Measurements from ENCODE around the gene LIAS.
"Not testable (repeated sequence)": the region's sequence is repeated elsewhere in the genome, so short reads cannot be mapped to it uniquely, and the experiment has no call there.

LIAS gene

DNA sequence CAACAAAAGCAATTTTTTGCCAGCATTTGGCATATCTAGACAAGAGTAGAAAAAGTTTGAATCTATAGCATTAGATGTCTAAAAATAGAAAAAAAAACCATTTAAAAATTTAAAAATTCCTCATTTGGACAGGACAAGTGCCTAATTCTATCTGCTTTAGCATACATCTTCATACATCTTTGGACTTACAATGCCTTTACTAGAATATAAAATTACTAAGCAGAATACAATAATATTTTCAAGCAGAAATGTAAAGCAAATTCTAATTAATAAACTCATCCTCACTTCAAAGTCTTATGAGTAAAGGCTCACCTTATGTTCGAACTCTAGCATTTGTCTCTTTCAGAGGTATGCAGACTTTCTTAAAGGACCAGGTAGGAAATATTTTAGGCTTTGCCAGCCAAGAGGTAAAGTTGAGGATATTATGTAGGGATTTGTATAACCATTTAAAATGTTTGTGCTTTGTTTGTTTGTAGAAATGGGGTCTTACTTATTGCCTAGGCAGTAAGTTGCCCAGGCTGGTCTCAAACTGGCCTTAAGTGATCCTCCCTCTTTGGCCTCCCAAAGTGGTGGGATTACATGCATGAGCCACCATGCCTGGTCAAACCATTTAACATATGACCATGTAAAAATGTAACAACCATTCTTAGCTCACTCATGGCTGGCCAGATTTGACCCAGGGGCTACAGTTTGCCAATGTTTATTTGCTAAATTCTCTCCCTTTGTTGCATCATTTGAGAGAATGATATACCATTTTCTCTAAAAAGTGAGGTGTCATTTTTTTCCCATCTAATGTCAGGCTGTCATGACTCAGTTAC lies 39.3 kb downstream of the LIAS start:
- no peak overlapping the region for H3K27ac ChIP-seq (ENCODE audit: insufficient read depth, low read depth, low read length, poor library complexity, severe bottlenecking)
- WGBS, 2 experiments: 92 to 100% methylated on average over 1 of the region's 1 CpG
- no peaks in the 10 kb centered on the region for H3K4me1 ChIP-seq (ENCODE audit: control insufficient read depth, insufficient read depth, low read length)

DNA sequence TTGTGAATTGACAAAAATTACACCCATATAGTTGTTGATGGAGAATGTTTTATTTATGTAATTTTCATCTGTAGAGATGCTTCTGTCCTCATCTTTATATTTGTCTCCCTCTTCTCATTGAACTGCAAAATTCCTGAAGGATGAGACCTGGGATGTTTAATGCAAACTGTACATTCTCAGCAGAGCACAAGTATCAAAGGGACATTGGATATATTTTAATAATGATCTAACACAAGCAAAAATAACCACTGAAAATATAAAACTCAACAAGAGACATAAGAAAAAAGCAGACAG lies 39.8 kb downstream of the LIAS start:
- H3K27me3 ChIP-seq (ENCODE audit: control insufficient read depth, insufficient read depth, low read length, poor library complexity, severe bottlenecking): no peaks in the 10 kb centered on the region
- H3K9me3 ChIP-seq (ENCODE audit: control insufficient read depth, low read length): no peaks in the 10 kb centered on the region
- H3K4me1 ChIP-seq (ENCODE audit: control insufficient read depth, insufficient read depth, low read length): no peaks in the 10 kb centered on the region
- H3K27ac ChIP-seq (ENCODE audit: insufficient read depth, low read depth, low read length, poor library complexity, severe bottlenecking): no peak overlapping the region
- no peak overlapping the region for H3K4me3 ChIP-seq (ENCODE audit: insufficient read depth, low read depth, low read length)
- peaks cover 28% of the 10 kb centered on the region for H3K36me3 ChIP-seq (ENCODE audit: control insufficient read depth, insufficient read depth, low read length)

More for the DNA sequence above, 39.3 kb downstream of the LIAS start:
- Histone ChIP-seq H3K9me3 (ENCODE audit: control insufficient read depth, low read length) (no peaks in the 10 kb centered on the region), H3K4me3 (ENCODE audit: insufficient read depth, low read depth, low read length) (no peak overlapping the region), H3K36me3 (ENCODE audit: control insufficient read depth, insufficient read depth, low read length) (peaks cover 22% of the 10 kb centered on the region), H3K27me3 (ENCODE audit: control insufficient read depth, insufficient read depth, low read length, poor library complexity, severe bottlenecking) (no peaks in the 10 kb centered on the region)

DNA sequence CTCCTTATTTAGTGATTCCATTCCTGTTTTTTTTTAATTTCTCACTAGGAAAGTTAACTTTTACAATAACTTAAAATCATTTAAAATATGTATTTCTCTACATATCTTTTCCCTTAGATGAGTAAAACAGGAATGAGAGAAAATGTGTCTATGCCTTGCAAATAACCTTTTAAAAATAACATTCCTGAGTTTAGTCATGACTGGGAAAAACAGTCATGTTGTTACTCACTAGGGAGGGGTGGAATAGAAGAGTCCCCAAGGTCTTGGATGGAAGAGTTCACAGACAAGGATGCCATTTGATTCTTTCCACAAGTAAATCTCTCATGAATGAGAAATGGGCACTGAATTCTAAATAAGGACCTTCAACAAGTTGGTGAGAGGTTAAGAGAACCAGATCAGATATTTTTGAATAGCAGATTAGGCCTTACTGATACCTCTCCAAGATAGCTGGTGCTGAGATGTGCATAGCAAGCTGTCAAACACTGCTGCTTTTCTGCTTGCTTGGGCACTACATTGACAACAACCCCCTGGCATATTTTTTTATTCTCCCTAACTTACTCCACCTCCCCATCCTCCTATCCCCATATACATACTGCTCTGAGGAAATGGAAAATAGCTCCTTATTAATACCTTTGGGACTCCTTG lies 43.3 kb downstream of the LIAS start:
- Histone ChIP-seq H3K9me3 (ENCODE audit: control insufficient read depth, low read length) (no peaks in the 10 kb centered on the region), H3K27me3 (ENCODE audit: control insufficient read depth, insufficient read depth, low read length, poor library complexity, severe bottlenecking) (no peaks in the 10 kb centered on the region), H3K36me3 (ENCODE audit: control insufficient read depth, insufficient read depth, low read length) (peaks cover 51% of the 10 kb centered on the region), H3K27ac (ENCODE audit: insufficient read depth, low read depth, low read length, poor library complexity, severe bottlenecking) (no peak overlapping the region), H3K4me1 (ENCODE audit: control insufficient read depth, insufficient read depth, low read length) (no peaks in the 10 kb centered on the region), H3K4me3 (ENCODE audit: insufficient read depth, low read depth, low read length) (no peak overlapping the region)

DNA sequence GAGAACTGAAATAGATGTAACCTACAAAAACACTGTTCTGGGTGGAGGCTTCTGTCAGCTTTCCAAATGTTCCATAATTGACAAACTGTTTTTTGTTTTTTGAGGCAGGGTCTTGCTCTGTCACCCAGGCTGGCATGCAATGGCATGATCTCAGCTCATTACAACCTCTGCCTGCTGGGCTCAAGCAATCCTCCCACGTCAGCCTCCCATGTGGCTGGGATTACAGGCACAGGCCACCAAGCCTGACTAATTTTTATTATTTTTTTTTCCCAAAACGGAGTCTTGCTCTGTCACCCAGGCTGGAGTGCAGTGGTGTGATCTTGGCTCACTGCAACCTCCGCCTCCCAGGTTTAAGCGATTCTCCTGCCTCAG lies 43.8 kb downstream of the LIAS start:
- peaks cover 56% of the 10 kb centered on the region for H3K36me3 ChIP-seq (ENCODE audit: control insufficient read depth, insufficient read depth, low read length)
- not testable (repeated sequence) for H3K4me1 ChIP-seq (ENCODE audit: control insufficient read depth, insufficient read depth, low read length); H3K27ac ChIP-seq (ENCODE audit: insufficient read depth, low read depth, low read length, poor library complexity, severe bottlenecking); H3K4me3 ChIP-seq (ENCODE audit: insufficient read depth, low read depth, low read length); H3K27me3 ChIP-seq (ENCODE audit: control insufficient read depth, insufficient read depth, low read length, poor library complexity, severe bottlenecking); H3K9me3 ChIP-seq (ENCODE audit: control insufficient read depth, low read length)
- 93 to 96% methylated on average over 4 of the region's 4 CpGs for WGBS, 2 experiments

DNA sequence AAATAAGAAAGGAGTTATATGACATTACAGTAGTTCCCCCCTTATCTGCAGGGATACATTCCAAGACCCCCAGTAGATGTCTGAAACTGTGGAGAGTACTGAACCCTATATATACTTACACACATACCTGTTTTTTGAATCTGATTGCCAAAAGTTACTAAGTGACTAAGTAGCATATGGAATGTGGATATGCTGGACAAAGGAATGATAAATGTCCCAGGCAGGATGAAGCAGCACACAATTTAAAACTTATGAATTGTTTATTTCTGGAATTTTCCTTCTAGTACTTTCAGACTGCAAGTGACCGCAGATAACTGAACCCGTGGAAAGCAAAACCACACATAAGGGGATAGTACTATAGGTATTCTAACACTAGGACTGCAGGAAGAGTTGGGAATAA lies 45.7 kb downstream of the LIAS start:
- Histone ChIP-seq H3K4me3 (ENCODE audit: insufficient read depth, low read depth, low read length) (no peak overlapping the region), H3K36me3 (ENCODE audit: control insufficient read depth, insufficient read depth, low read length) (peaks cover 65% of the 10 kb centered on the region), H3K9me3 (ENCODE audit: control insufficient read depth, low read length) (no peaks in the 10 kb centered on the region), H3K27me3 (ENCODE audit: control insufficient read depth, insufficient read depth, low read length, poor library complexity, severe bottlenecking) (no peaks in the 10 kb centered on the region), H3K27ac (ENCODE audit: insufficient read depth, low read depth, low read length, poor library complexity, severe bottlenecking) (no peak overlapping the region), H3K4me1 (ENCODE audit: control insufficient read depth, insufficient read depth, low read length) (no peaks in the 10 kb centered on the region)
- 93 to 100% methylated on average over 2 of the region's 2 CpGs for WGBS, 2 experiments

DNA sequence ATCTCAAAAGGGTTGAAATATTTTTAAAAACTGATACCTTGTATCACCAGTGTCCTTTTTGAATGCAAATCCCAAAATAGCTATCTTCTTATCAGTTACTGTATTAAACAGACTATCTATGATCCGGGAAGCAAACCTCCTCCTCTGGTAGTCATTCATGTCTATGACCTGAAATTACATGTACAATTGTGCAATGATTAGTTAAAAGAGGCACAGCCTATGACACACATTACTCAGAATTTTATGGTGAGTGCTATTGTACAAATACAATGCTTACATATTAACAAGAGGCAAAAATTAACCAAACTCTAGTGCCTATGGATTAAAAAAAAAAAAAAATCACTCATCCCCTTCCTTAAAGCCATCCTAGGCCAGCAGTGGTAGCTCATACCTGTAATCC lies 46.7 kb downstream of the LIAS start:
- no peaks in the 10 kb centered on the region for H3K9me3 ChIP-seq (ENCODE audit: control insufficient read depth, low read length)
- WGBS, 2 experiments: 100% methylated on average over 1 of the region's 1 CpG
- no peak overlapping the region for H3K27ac ChIP-seq (ENCODE audit: insufficient read depth, low read depth, low read length, poor library complexity, severe bottlenecking)
- peaks cover 69% of the 10 kb centered on the region for H3K36me3 ChIP-seq (ENCODE audit: control insufficient read depth, insufficient read depth, low read length)
- no peaks in the 10 kb centered on the region for H3K27me3 ChIP-seq (ENCODE audit: control insufficient read depth, insufficient read depth, low read length, poor library complexity, severe bottlenecking)
- H3K4me1 ChIP-seq (ENCODE audit: control insufficient read depth, insufficient read depth, low read length): no peaks in the 10 kb centered on the region
- no peak overlapping the region for H3K4me3 ChIP-seq (ENCODE audit: insufficient read depth, low read depth, low read length)

DNA sequence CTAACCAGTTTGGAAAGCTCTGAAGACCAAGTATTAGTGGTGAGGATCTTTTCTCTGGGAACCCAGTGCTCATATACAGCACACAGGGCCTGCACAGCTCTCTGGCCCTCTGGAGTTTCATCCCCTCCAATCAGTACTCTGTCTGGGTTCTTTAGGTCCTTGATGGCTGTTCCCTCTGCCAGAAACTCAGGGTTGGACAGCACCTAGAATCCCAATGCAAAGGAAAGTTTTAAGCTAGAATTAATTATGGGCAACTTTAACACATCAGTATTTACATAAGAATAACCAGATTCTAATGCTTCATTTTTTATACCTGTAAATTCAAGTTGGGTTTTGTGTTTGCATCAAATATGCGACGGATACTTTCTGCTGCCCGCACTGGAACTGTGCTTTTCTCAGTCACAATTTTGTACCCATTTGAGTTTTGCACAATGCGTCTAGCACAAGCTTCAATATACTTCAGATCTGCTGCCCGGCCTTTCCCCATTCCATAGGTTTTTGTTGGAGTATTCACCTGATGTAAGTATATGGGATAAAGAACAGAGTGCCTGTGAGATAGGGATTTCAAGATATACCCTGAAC lies 51.6 kb downstream of the LIAS start:
- Histone ChIP-seq H3K4me1 (ENCODE audit: control insufficient read depth, insufficient read depth, low read length) (no peaks in the 10 kb centered on the region), H3K36me3 (ENCODE audit: control insufficient read depth, insufficient read depth, low read length) (peaks cover 54% of the 10 kb centered on the region), H3K27me3 (ENCODE audit: control insufficient read depth, insufficient read depth, low read length, poor library complexity, severe bottlenecking) (no peaks in the 10 kb centered on the region), H3K9me3 (ENCODE audit: control insufficient read depth, low read length) (no peaks in the 10 kb centered on the region), H3K27ac (ENCODE audit: insufficient read depth, low read depth, low read length, poor library complexity, severe bottlenecking) (no peak overlapping the region), H3K4me3 (ENCODE audit: insufficient read depth, low read depth, low read length) (no peak overlapping the region)
- 94 to 98% methylated on average over 5 of the region's 5 CpGs for WGBS, 2 experiments

DNA sequence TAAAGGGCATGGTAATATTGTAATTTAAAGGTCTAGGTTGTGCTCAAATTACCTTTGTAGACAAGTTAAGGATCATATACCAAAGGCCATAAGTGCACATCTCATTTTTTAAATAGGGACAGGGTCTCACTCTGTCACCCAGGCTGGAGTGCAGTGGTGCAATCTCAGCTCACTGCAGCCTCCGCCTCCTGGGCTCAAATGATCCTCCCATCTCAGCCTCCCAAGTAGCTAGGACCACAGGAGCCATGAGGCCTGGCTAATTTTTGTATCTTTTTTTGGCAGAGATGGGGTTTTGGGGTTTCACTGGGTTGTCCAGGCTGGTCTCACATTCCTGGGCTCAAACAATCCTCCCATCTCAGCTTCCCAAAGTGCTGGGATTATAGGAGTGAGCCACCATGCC lies 55.4 kb downstream of the LIAS start:
- peaks cover 37% of the 10 kb centered on the region for H3K36me3 ChIP-seq (ENCODE audit: control insufficient read depth, insufficient read depth, low read length)
- not testable (repeated sequence) for H3K4me1 ChIP-seq (ENCODE audit: control insufficient read depth, insufficient read depth, low read length); H3K4me3 ChIP-seq (ENCODE audit: insufficient read depth, low read depth, low read length); H3K27ac ChIP-seq (ENCODE audit: insufficient read depth, low read depth, low read length, poor library complexity, severe bottlenecking); H3K9me3 ChIP-seq (ENCODE audit: control insufficient read depth, low read length); H3K27me3 ChIP-seq (ENCODE audit: control insufficient read depth, insufficient read depth, low read length, poor library complexity, severe bottlenecking)
- 93 to 95% methylated on average over 1 of the region's 1 CpG for WGBS, 2 experiments

DNA sequence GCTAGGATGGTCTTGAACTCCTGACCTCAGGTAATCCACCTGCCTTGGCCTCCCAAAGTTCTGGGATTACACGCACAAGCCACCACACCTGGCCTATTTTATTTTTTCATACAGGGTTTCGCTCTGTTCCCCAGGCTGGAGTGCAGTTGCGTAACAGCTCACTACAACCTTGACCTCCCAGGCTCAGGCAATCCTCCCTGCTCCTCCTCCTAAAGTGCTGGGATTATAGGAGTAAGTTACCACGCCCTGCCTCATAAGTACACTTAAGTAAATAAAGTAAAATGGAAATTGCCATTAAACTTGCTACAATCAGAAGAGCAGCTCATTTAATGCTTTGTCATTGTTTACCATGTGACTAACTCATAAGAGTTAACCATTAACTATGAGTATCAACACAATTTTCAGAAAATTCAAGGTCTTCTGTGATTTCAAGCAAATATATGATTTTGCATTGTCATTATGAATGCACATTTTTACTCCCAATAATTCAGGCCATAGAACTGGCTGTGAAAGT lies 56.1 kb downstream of the LIAS start:
- H3K36me3 ChIP-seq (ENCODE audit: control insufficient read depth, insufficient read depth, low read length): peaks cover 34% of the 10 kb centered on the region
- no peak overlapping the region for H3K4me3 ChIP-seq (ENCODE audit: insufficient read depth, low read depth, low read length)
- no peaks in the 10 kb centered on the region for H3K27me3 ChIP-seq (ENCODE audit: control insufficient read depth, insufficient read depth, low read length, poor library complexity, severe bottlenecking)
- H3K4me1 ChIP-seq (ENCODE audit: control insufficient read depth, insufficient read depth, low read length): no peaks in the 10 kb centered on the region
- no peak overlapping the region for H3K27ac ChIP-seq (ENCODE audit: insufficient read depth, low read depth, low read length, poor library complexity, severe bottlenecking)
- H3K9me3 ChIP-seq (ENCODE audit: control insufficient read depth, low read length): no peaks in the 10 kb centered on the region
- WGBS, 2 experiments: 90 to 98% methylated on average over 3 to 4 of the region's 4 CpGs

DNA sequence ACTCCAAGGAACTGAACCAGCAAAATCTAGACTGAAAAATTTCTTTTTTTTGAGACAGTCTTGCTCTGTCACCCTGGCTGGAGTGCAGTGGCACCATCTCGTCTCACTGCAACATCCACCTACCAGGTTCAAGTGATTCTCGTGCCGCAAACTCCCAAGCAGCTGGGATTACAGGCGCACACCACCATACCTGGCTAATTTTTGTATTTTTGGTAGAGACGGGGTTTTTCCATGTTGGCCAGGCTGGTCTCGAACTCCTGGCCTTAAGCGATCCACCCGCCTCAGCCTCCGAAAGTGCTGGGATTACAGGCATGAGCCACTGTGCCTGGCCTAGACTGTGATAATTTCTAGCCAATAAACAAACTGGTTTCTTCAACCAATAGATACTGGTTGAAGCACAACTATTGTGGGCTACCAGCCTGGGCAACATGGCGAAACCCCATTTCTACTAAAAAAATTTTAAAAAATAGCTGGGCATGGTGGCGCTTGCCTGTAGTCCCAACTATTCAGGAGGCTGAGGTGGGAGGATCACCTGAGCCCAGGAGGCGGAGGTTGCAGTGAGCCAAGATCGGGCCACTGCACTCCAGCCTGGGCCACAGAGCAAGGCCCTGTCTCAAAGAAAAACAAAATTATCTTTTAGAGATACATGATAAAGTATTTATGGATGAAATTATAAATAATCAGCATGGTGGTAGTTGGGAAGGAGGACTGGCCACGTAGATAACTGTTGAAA lies 57.0 kb downstream of the LIAS start:
- not testable (repeated sequence) for H3K27me3 ChIP-seq (ENCODE audit: control insufficient read depth, insufficient read depth, low read length, poor library complexity, severe bottlenecking); H3K27ac ChIP-seq (ENCODE audit: insufficient read depth, low read depth, low read length, poor library complexity, severe bottlenecking)
- 92 to 95% methylated on average over 14 of the region's 14 CpGs for WGBS, 2 experiments

More for the DNA sequence above, 57.0 kb downstream of the LIAS start:
- H3K9me3 ChIP-seq (ENCODE audit: control insufficient read depth, low read length); H3K4me3 ChIP-seq (ENCODE audit: insufficient read depth, low read depth, low read length); H3K4me1 ChIP-seq (ENCODE audit: control insufficient read depth, insufficient read depth, low read length): not testable (repeated sequence)
- peaks cover 29% of the 10 kb centered on the region for H3K36me3 ChIP-seq (ENCODE audit: control insufficient read depth, insufficient read depth, low read length)
